Embryonic facial prominence (tissue), 1 donor: ENCODE data around the gene FXYD2.
A peak's percentile ranks its signal among the peaks of the same experiment; 100 is the strongest.
"Not testable (repeated sequence)": the region's sequence is repeated elsewhere in the genome, so short reads cannot be mapped to it uniquely, and the experiment has no call there.

ENCODE experiments used
- DNase-seq: peaks from one replicate; pipeline ENCODE4 v3.0.0-alpha.2; 2016; ENCODE audit errors: extremely low spot score

FXYD2 gene

GRCh38 chr11:117820516-117820915, 4.0 kb downstream of the FXYD2 start:
- DNase-seq = no peak

- no peak for DNase-seq
These were observed 4.5 kb downstream of the FXYD2 start for GRCh38 chr11:117820071-117820470.

- DNase-seq = peak; percentile 47
These were observed 5.2 kb downstream of the FXYD2 start for GRCh38 chr11:117819096-117820040.

- DNase-seq = no peak
These were observed 6.3 kb downstream of the FXYD2 start for GRCh38 chr11:117818041-117818873.

GRCh38 chr11:117817368-117818040, 7.0 kb downstream of the FXYD2 start:
- peak; percentile 67 for DNase-seq

- no peak for DNase-seq
These were observed 7.6 kb downstream of the FXYD2 start for GRCh38 chr11:117816846-117817367.

- DNase-seq = no peak
These were observed 8.3 kb downstream of the FXYD2 start for GRCh38 chr11:117816151-117816741.

GRCh38 chr11:117815262-117815803, 9.2 kb downstream of the FXYD2 start:
- DNase-seq = no peak

- DNase-seq = no peak
These were observed 9.7 kb downstream of the FXYD2 start for GRCh38 chr11:117814766-117815261.

- DNase-seq = no peak
These were observed 10.3 kb downstream of the FXYD2 start for GRCh38 chr11:117814204-117814765.

- DNase-seq = not testable (repeated sequence)
These were observed 14.5 kb downstream of the FXYD2 start for GRCh38 chr11:117810056-117810451.

GRCh38 chr11:117809236-117810055, 15.1 kb downstream of the FXYD2 start:
- no peak for DNase-seq

- DNase-seq = no peak
These were observed 15.8 kb downstream of the FXYD2 start for GRCh38 chr11:117808784-117809183.

- DNase-seq = peak; percentile 32
These were observed 16.8 kb downstream of the FXYD2 start for GRCh38 chr11:117807482-117808327.

- DNase-seq = no peak
These were observed 17.7 kb downstream of the FXYD2 start for GRCh38 chr11:117806846-117807245.

GRCh38 chr11:117805045-117805444, 19.5 kb downstream of the FXYD2 start:
- DNase-seq = no peak

GRCh38 chr11:117803896-117804295, 20.6 kb downstream of the FXYD2 start:
- DNase-seq = no peak

GRCh38 chr11:117799634-117800033, 24.9 kb downstream of the FXYD2 start:
- no peak for DNase-seq
